Islet of Langerhans (tissue), 1 donor: ENCODE measurements around the gene AKIRIN2.

Experiments
- FAIRE-seq: peaks from one replicate; lab custom pipeline; 2011; peaks lifted over from hg19 to GRCh38; lab: Jason Lieb, UNC

The AKIRIN2 gene

DNA sequence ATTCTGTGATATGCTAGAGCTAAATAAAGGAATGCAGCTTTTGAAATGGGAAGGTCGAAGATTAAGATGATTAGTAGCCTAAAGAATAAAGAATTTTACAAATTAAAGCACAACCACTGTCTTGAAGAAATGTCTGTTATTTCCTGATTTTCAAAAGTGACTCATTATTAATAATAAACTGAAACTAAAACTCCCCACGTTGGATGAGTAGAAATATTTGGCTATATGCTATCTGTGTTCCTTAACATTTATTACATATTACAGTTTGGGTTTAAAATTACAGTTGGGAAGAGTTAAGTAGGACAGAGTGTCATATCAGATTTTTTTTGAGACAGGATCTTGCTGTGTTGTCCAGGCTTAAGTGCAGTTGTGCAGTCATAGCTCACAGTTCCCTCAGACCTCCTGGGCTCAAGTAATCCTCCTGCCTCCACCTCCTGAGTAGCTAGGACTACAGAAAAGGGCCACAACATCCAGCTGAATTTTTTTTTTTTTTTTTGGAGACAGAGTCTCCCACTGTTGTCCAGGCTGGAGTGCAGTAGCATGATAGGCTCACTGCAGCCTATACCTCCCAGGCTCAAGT is 47.1 kb downstream of the AKIRIN2 start:
- no peak for FAIRE-seq

DNA sequence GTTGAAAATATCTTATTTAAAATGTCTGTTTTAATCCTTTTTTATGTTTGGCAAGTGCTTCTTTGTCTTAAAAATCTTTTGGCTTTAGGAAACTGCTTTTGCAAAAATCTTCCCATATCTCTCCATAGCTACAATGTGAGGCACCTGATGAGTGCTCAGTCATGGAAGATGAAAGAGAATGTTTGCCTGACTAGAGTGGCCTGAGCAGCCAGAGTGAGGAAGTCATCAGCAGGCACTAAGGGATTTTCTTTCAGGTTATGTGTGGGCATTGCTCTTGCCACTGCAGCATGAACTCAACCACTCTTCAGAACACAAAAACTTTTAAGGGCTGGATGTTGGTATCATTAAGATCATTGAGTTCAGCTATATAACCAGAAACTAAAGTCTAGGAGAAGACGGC is 47.9 kb downstream of the AKIRIN2 start:
- no peak for FAIRE-seq

DNA sequence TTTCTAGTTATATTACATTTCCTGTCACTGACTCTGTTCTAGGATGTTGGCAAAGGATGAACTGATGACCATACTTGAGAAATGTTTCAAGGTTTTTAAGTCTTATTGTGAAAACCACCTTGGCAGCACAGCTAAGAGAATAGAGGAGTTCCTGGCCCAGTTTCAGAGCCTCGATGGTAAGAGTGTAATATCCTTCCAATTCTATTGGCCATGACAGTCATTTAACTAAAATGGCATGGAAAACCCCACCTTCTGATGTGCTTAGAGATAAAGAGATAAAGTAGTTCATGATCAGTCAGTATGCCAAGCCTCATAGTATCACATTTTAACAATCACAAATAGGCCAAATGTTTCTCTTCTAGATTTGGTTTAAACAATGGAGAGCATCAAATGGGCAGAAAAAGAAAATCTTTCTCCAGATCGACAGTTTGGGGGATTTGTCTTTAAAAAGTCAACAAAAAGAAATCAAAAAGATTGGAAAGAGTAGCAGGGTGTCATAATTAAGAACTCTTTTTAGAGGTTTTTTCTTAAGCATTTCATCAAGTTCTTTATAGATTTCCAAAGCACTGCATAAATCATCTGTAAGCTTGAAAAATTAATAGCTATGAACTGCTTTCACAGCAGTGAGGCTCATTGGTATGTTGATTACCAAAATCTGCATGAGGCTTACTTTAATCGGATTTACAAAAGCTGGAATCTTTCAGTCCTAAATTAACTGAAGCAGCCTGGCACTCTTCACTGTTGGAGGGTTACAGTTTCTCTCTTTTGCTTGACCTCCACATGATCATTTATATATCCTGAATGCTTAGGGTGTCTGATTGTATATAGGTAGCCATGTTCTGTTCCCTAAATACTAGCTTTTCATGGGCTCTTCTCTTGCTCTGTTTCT is 48.7 kb downstream of the AKIRIN2 start:
- FAIRE-seq: no peak

DNA sequence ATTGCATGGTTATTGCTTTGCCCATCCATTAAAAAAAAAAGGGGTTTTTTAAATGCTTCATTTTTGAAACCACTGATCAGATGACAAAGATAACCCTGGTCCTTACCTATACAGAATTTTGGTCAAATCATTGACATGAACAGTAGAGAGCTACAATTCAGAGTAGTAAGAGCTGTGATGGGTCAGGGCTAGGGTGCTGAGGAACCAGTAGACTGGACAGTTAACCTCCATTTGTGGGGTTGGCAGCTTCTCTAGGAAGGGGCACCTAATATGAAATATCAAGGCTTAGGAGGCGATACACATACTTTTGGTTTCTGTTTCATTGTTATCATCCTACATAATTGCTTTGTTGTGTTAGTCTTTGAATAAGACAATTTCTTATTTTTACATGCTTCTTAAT is 57.0 kb downstream of the AKIRIN2 start:
- no peak for FAIRE-seq

DNA sequence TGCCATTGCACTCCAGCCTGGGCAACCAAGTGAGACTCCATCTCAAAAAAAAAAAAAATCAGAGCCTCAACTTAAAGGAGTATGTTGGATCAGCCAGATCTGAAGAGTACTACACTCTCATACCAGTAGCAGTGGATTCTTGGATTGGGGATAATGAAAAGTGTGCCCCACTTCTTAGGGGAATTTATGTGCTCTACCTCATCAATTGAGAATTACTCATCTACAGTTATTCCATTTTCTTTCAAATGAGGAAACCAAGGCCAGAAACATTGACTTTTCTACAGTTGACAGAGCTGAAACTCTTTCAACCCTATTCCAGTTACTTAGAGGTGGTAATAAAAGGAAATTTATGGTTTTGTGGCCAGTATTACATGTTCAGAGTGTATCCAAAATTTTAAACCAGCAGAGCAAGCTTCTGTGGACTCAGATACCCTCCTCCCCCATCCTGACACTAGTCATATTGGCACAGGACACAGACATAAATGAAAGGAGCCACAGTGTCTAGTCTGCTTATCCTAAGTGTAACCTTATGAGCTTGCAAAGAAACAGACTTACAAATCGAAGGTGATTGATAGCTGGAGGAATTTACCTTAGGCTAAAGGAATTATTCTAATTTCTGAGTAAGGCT is 60.9 kb downstream of the AKIRIN2 start:
- FAIRE-seq: no peak

DNA sequence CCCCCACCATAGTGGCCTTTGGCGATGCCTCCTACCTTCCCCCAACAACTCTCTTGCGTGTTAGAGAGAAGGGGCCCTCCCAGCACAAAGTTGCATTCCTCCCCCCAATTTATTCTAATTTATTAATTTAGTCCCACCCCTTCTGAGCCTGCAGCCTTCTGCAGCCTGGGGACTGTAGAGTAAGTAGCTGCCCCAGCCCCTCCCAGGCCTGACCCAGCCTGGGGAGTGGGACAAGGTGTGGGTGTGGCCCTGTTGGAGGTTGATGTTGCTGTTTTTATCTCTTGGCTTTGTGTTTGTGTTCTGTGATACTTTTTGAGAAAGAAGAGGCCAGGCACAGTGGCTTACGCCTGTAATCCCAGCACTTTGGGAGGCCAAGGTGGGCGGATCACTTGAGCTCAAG is 62.7 kb downstream of the AKIRIN2 start:
- no peak for FAIRE-seq

DNA sequence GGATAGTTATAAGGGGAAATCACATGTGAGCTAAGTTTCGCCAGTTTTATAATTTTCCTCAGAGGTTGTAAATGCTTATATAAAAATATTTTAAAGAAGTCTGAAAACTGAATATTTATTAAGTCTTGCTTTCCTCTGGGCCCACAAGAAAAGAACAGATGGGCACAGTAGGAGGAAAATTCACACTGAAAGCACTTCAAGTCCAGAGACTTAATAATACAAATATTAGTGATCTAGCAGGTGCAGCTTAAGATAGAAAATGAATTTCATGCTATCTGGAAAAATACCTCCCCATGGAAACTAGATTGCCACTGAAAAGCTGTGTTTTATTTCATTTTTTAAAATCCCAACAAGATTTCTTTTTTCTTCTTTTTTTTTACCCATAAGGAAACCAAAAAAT is 64.9 kb downstream of the AKIRIN2 start:
- FAIRE-seq: no peak

DNA sequence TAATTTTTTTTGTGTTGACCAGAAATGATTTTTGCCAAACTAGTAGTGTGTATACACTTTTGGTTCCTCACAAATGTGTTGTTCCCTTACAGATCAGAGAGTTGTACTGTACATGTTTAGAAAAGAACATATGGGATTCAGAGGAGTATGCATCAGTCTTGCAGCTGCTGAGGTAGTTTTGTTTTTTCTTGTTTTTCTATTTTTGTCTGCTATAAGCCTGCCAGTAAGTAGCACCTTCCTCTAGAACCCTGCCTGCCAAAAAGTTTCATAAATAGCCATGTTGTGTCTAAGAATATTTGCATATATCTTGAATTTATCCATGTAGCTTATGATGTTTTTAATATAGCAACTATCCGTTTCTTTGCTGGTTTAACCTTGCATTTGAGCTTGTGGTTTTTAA is 65.7 kb downstream of the AKIRIN2 start:
- FAIRE-seq: no peak

DNA sequence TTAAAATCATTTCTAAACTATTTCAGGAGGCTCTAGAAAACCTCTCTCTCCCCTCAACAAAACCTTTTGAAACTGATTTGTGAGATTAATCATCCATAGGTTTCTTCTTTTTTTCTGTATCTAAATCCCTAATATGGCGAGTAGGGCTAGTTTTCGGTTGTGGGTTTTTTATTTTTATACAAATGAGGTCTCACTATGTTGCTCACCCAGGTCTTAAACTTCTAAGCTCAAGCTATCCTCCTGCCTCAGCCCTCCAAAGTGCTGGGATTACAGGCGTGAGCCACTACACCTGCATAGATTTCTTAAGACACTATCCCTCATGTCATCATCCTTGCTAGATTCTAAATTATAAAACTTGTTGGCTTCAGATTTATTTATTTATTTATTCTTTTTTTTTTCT is 68.2 kb downstream of the AKIRIN2 start:
- no peak for FAIRE-seq

DNA sequence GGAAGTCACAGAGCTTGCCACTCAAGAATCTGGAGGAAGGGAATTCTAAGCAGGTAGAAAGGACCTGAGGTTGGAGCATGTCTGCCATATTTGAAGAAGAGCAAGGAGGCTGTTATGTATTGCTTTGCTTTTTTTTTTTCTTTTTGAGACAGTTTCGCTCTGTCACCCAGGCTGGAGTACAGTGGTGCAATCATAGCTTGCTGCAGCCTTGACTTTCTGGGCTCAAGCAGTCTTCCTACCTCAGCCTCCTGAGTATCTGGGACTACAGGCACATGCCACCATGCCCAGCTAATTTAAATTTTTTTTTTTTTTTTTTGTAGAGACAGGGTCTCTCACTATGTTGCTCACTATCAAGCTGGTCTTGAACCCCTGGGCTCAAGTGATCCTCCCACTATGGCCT is 71.3 kb downstream of the AKIRIN2 start:
- no peak for FAIRE-seq

DNA sequence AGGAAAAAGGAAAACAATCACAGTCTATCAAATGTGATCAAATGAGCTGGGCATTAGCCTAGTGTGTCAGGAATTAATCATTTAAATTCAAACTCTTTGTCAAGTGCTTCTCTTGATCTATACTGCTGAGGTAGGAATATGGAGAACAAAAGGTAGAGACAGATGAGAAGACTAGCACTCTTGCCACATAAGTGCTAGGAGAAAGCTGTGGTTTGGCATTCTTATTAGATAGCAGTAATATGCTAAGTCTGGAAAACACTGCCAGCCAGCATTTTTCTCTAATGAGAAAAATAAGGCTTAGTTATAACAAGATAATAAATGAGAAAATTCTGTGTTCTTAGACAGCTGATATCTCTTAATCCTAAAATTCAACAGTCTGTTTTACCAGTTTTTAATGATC is 73.2 kb downstream of the AKIRIN2 start:
- FAIRE-seq: no peak

DNA sequence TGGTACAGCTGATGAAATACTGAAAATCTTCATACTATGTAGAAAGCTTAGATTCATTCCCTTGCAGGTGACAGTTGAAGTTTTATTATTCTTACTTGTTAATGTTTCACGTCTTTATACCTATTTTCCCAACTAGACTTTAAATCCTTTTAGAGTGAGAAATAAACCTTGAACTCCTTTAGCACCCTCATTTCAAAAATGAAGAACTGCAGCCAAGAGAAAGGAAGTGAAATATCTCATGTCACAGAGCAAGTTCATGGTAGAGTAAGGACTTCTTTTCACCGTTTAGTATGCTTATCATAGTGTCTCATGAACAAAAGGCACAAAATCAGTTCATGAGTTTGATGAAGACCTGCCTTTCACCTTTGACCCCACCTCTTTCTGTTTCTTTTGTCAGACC is 73.6 kb downstream of the AKIRIN2 start:
- FAIRE-seq: no peak
